Endothelial cell (in vitro differentiated cells): ENCODE data around the gene SGPP1. TPM values are rescaled to one million over a fixed set of nuclear protein-coding genes. Genes with fewer than 3 reads are reported as not detected.
"Not testable (repeated sequence)": the region's sequence is repeated elsewhere in the genome, so short reads cannot be mapped to it uniquely, and the experiment has no call there.

ENCODE experiments used
- DNase-seq: peaks from one replicate; pipeline ENCODE4 v3.0.0; 2021; ENCODE audit warnings: low spot score
- H3K27ac Mint-ChIP-seq: one replicate; pipeline ENCODE4 v1.8.0; 2021; ENCODE audit warnings: mixed read lengths, inconsistent platforms; ENCODE audit not compliant: unreplicated experiment
- H3K27me3 Mint-ChIP-seq: one replicate; pipeline ENCODE4 v1.8.0; 2021; ENCODE audit warnings: mild to moderate bottlenecking, moderate library complexity, mixed read lengths, inconsistent platforms; ENCODE audit not compliant: unreplicated experiment
- H3K36me3 Mint-ChIP-seq: one replicate; pipeline ENCODE4 v1.8.0; 2021; ENCODE audit warnings: mild to moderate bottlenecking, low read depth, mixed read lengths, inconsistent platforms; ENCODE audit not compliant: unreplicated experiment
- H3K4me1 Mint-ChIP-seq: one replicate; pipeline ENCODE4 v1.8.0; 2021; ENCODE audit warnings: mild to moderate bottlenecking, mixed read lengths, inconsistent platforms; ENCODE audit not compliant: unreplicated experiment
- H3K4me3 Mint-ChIP-seq: one replicate; pipeline ENCODE4 v1.8.0; 2021; ENCODE audit warnings: mild to moderate bottlenecking, mixed read lengths, inconsistent platforms; ENCODE audit not compliant: unreplicated experiment
- H3K9me3 Mint-ChIP-seq: one replicate; pipeline ENCODE4 v1.8.0; 2021; ENCODE audit warnings: mixed read lengths, inconsistent platforms; ENCODE audit not compliant: unreplicated experiment
- CTCF ChIP-seq: fragments of 200-600 bp; sonication (generic); IDR thresholded peaks from one replicate; pipeline ENCODE4 v1.5.0; 2021; ENCODE audit warnings: antibody characterized with exemption; ENCODE audit not compliant: unreplicated experiment
- total RNA-seq: library from RNA; stranded (reverse); fragmentation: NEBNext Ultra II Directional; extraction: Animal tissue kit (Norgen Biotek cat#: 25700); gene quantifications from one replicate; pipeline ENCODE4 v1.2.1, GENCODE V29; 2021; ENCODE audit not compliant: unreplicated experiment

Gene SGPP1
- total RNA-seq, 1 donor from 2014 or later = 7.9 TPM

DNA sequence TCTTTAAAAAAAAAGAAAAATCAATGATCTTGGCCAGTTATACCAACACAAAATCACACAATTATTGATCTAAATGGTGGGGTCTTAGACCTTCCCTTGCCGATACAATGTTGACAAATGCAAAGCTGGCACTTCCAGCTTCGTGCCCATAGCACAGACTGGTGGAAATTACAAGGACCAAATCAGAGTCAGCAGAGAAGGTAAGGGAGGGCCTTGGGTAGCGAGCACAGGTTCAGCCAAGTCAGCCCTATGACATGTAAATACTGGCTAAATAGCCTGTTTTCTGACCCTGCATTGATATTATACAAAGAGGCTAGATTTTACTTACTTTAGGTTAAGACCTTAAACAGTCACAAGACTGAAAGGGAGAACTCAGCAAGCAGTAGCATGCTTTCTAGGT lies 55.9 kb downstream of the SGPP1 start:
- Mint-ChIP-seq H3K4me3 (no peak overlapping the region), H3K36me3 (no peaks in the 10 kb centered on the region), H3K27me3 (no peaks in the 10 kb centered on the region), H3K9me3 (no peaks in the 10 kb centered on the region), H3K4me1 (no peaks in the 10 kb centered on the region), H3K27ac (no peak overlapping the region)
- no peak for DNase-seq
- TF ChIP-seq CTCF = no peak

DNA sequence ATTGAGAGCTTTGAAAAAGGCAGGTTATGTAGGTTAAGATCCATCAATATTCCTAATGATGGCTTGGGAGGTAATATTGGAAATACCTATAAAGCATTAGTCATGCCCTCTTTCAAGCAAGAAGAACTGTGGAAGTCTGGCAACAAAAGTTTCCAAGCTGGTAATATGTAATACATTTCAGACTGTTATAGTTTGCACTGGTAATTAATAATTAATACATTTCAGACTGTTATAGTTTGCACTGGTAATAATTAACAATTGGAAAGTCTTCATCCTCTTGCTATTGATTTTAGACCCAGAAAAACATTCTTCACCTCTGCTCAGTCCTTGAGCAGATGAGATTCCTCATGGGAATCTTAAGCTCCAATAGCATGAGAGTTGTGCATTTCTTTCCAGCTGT lies 57.2 kb downstream of the SGPP1 start:
- no peaks in the 10 kb centered on the region for H3K27me3 Mint-ChIP-seq
- no peak overlapping the region for H3K4me3 Mint-ChIP-seq

DNA sequence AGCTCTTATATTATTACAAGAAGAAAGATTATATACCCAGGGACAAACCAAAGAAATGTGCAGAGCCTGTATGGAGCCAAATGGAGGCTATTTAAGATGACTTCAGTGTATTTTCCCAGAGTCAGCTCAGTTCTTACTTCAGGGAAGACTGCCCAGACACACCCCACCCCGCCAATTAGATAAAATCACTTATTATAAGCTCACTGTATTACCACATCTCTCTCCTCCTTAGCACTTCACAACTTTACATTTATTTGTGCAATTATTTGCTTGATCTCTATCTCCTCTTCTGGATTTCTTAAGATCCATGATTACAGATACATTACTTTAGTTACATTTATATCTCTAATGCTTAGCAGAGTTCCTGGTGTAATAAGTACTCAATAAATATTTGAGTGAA lies 61.5 kb downstream of the SGPP1 start:
- no peak overlapping the region for H3K4me3 Mint-ChIP-seq
- no peaks in the 10 kb centered on the region for H3K27me3 Mint-ChIP-seq
- no peaks in the 10 kb centered on the region for H3K4me1 Mint-ChIP-seq
- TF ChIP-seq CTCF = no peak
- H3K9me3 Mint-ChIP-seq = no peaks in the 10 kb centered on the region
- peaks cover 4% of the 10 kb centered on the region for H3K36me3 Mint-ChIP-seq
- DNase-seq = no peak
- no peak overlapping the region for H3K27ac Mint-ChIP-seq

More for the DNA sequence above, 57.2 kb downstream of the SGPP1 start:
- no peak overlapping the region for H3K27ac Mint-ChIP-seq
- DNase-seq = no peak
- H3K4me1 Mint-ChIP-seq = no peaks in the 10 kb centered on the region
- no peaks in the 10 kb centered on the region for H3K36me3 Mint-ChIP-seq
- no peaks in the 10 kb centered on the region for H3K9me3 Mint-ChIP-seq
- TF ChIP-seq CTCF = no peak

GRCh38 chr14:63663428-63664341 lies 64.2 kb downstream of the SGPP1 start:
- H3K4me3 Mint-ChIP-seq = no peak overlapping the region
- H3K9me3 Mint-ChIP-seq = no peaks in the 10 kb centered on the region
- no peak overlapping the region for H3K27ac Mint-ChIP-seq
- H3K4me1 Mint-ChIP-seq = no peaks in the 10 kb centered on the region
- DNase-seq = no peak
- no peaks in the 10 kb centered on the region for H3K27me3 Mint-ChIP-seq
- H3K36me3 Mint-ChIP-seq = peaks cover 4% of the 10 kb centered on the region
- no peak for TF ChIP-seq CTCF

- DNase-seq = no peak
- Mint-ChIP-seq H3K4me1 (no peaks in the 10 kb centered on the region), H3K36me3 (peaks cover 4% of the 10 kb centered on the region), H3K27me3 (no peaks in the 10 kb centered on the region), H3K4me3 (no peak overlapping the region), H3K9me3 (no peaks in the 10 kb centered on the region), H3K27ac (no peak overlapping the region)
- TF ChIP-seq CTCF = no peak
These were observed 65.1 kb downstream of the SGPP1 start for GRCh38 chr14:63662776-63663175.

- H3K36me3 Mint-ChIP-seq, H3K27me3 Mint-ChIP-seq, H3K4me3 Mint-ChIP-seq, H3K4me1 Mint-ChIP-seq, DNase-seq, H3K9me3 Mint-ChIP-seq, H3K27ac Mint-ChIP-seq: not testable (repeated sequence)
These were observed 66.0 kb downstream of the SGPP1 start for GRCh38 chr14:63661881-63662280.
